ENCODE data around the gene MRNIP.

MRNIP gene

GRCh38 chr5:179788193-179788854, 70.3 kb downstream of the MRNIP start:
- DNase-seq = no peak
